ENCODE results near the gene RAB3GAP2. TPM values are rescaled to one million over a fixed set of nuclear protein-coding genes. Genes with fewer than 3 reads are reported as not detected.

RAB3GAP2 gene
- total RNA-seq, 1 experiment from 2014 or later = 32.4 TPM

- no peaks in the 10 kb centered on the region for H3K36me3 ChIP-seq (replicated peaks; ENCODE audit: control insufficient read depth, insufficient read depth, low read length)
- H3K27me3 ChIP-seq (ENCODE audit: control insufficient read depth, insufficient read depth, low read length) = no peaks in the 10 kb centered on the region
- no peak overlapping the region for H3K4me3 ChIP-seq (ENCODE audit: insufficient read depth, low read depth, low read length)
- peak; percentile 2 for DNase-seq
Observed at GRCh38 chr1:220300442-220301121, 28.3 kb upstream of the RAB3GAP2 start.

GRCh38 chr1:220299337-220299736, 27.1 kb upstream of the RAB3GAP2 start:
- Histone ChIP-seq H3K4me3 (ENCODE audit: insufficient read depth, low read depth, low read length) (no peak overlapping the region), H3K27me3 (ENCODE audit: control insufficient read depth, insufficient read depth, low read length) (no peaks in the 10 kb centered on the region), H3K36me3 (replicated peaks; ENCODE audit: control insufficient read depth, insufficient read depth, low read length) (no peaks in the 10 kb centered on the region)
- DNase-seq = no peak

GRCh38 chr1:220298470-220299205, 26.4 kb upstream of the RAB3GAP2 start:
- no peaks in the 10 kb centered on the region for H3K36me3 ChIP-seq (replicated peaks; ENCODE audit: control insufficient read depth, insufficient read depth, low read length)
- DNase-seq = no peak
- no peak overlapping the region for H3K4me3 ChIP-seq (ENCODE audit: insufficient read depth, low read depth, low read length)
- no peaks in the 10 kb centered on the region for H3K27me3 ChIP-seq (ENCODE audit: control insufficient read depth, insufficient read depth, low read length)

GRCh38 chr1:220296981-220297380, 24.7 kb upstream of the RAB3GAP2 start:
- no peak for DNase-seq
- H3K27me3 ChIP-seq (ENCODE audit: control insufficient read depth, insufficient read depth, low read length) = no peaks in the 10 kb centered on the region
- no peak overlapping the region for H3K4me3 ChIP-seq (ENCODE audit: insufficient read depth, low read depth, low read length)
- H3K36me3 ChIP-seq (replicated peaks; ENCODE audit: control insufficient read depth, insufficient read depth, low read length) = no peaks in the 10 kb centered on the region

- DNase-seq = no peak
- no peak overlapping the region for H3K4me3 ChIP-seq (ENCODE audit: insufficient read depth, low read depth, low read length)
- H3K27me3 ChIP-seq (ENCODE audit: control insufficient read depth, insufficient read depth, low read length) = no peaks in the 10 kb centered on the region
- no peaks in the 10 kb centered on the region for H3K36me3 ChIP-seq (replicated peaks; ENCODE audit: control insufficient read depth, insufficient read depth, low read length)
Observed at GRCh38 chr1:220294846-220295301, 22.6 kb upstream of the RAB3GAP2 start.

GRCh38 chr1:220291580-220291979, 19.3 kb upstream of the RAB3GAP2 start:
- Histone ChIP-seq H3K4me3 (ENCODE audit: insufficient read depth, low read depth, low read length) (no peak overlapping the region), H3K27me3 (ENCODE audit: control insufficient read depth, insufficient read depth, low read length) (no peaks in the 10 kb centered on the region), H3K36me3 (replicated peaks; ENCODE audit: control insufficient read depth, insufficient read depth, low read length) (no peaks in the 10 kb centered on the region)
- no peak for DNase-seq

- Histone ChIP-seq H3K4me3 (ENCODE audit: insufficient read depth, low read depth, low read length) (no peak overlapping the region), H3K36me3 (replicated peaks; ENCODE audit: control insufficient read depth, insufficient read depth, low read length) (no peaks in the 10 kb centered on the region), H3K27me3 (ENCODE audit: control insufficient read depth, insufficient read depth, low read length) (no peaks in the 10 kb centered on the region)
- DNase-seq = no peak
Observed at GRCh38 chr1:220290140-220290761, 18.0 kb upstream of the RAB3GAP2 start.

- no peak overlapping the region for H3K4me3 ChIP-seq (ENCODE audit: insufficient read depth, low read depth, low read length)
- no peaks in the 10 kb centered on the region for H3K36me3 ChIP-seq (replicated peaks; ENCODE audit: control insufficient read depth, insufficient read depth, low read length)
- no peaks in the 10 kb centered on the region for H3K27me3 ChIP-seq (ENCODE audit: control insufficient read depth, insufficient read depth, low read length)
- no peak for DNase-seq
Observed at GRCh38 chr1:220287129-220287528, 14.9 kb upstream of the RAB3GAP2 start.

GRCh38 chr1:220283625-220284024, 11.4 kb upstream of the RAB3GAP2 start:
- no peak for DNase-seq
- Histone ChIP-seq H3K27me3 (ENCODE audit: control insufficient read depth, insufficient read depth, low read length) (no peaks in the 10 kb centered on the region), H3K36me3 (replicated peaks; ENCODE audit: control insufficient read depth, insufficient read depth, low read length) (no peaks in the 10 kb centered on the region), H3K4me3 (ENCODE audit: insufficient read depth, low read depth, low read length) (no peak overlapping the region)

- Histone ChIP-seq H3K36me3 (replicated peaks; ENCODE audit: control insufficient read depth, insufficient read depth, low read length) (no peaks in the 10 kb centered on the region), H3K27me3 (ENCODE audit: control insufficient read depth, insufficient read depth, low read length) (no peaks in the 10 kb centered on the region), H3K4me3 (ENCODE audit: insufficient read depth, low read depth, low read length) (no peak overlapping the region)
- peak; percentile 5 for DNase-seq
Observed at GRCh38 chr1:220281159-220281574, 8.9 kb upstream of the RAB3GAP2 start.

- H3K27me3 ChIP-seq (ENCODE audit: control insufficient read depth, insufficient read depth, low read length) = no peaks in the 10 kb centered on the region
- H3K4me3 ChIP-seq (ENCODE audit: insufficient read depth, low read depth, low read length) = no peak overlapping the region
- no peaks in the 10 kb centered on the region for H3K36me3 ChIP-seq (replicated peaks; ENCODE audit: control insufficient read depth, insufficient read depth, low read length)
- no peak for DNase-seq
Observed at GRCh38 chr1:220280249-220280648, 8.0 kb upstream of the RAB3GAP2 start.

GRCh38 chr1:220278991-220279390, 6.7 kb upstream of the RAB3GAP2 start:
- H3K27me3 ChIP-seq (ENCODE audit: control insufficient read depth, insufficient read depth, low read length) = no peaks in the 10 kb centered on the region
- no peak for DNase-seq
- no peaks in the 10 kb centered on the region for H3K36me3 ChIP-seq (replicated peaks; ENCODE audit: control insufficient read depth, insufficient read depth, low read length)
- H3K4me3 ChIP-seq (ENCODE audit: insufficient read depth, low read depth, low read length) = no peak overlapping the region

GRCh38 chr1:220275430-220275829, 3.2 kb upstream of the RAB3GAP2 start:
- Histone ChIP-seq H3K36me3 (replicated peaks; ENCODE audit: control insufficient read depth, insufficient read depth, low read length) (no peaks in the 10 kb centered on the region), H3K27me3 (ENCODE audit: control insufficient read depth, insufficient read depth, low read length) (no peaks in the 10 kb centered on the region), H3K4me3 (ENCODE audit: insufficient read depth, low read depth, low read length) (no peak overlapping the region)
- DNase-seq = no peak

- Histone ChIP-seq H3K27me3 (ENCODE audit: control insufficient read depth, insufficient read depth, low read length) (no peaks in the 10 kb centered on the region), H3K4me3 (ENCODE audit: insufficient read depth, low read depth, low read length) (no peak overlapping the region), H3K36me3 (replicated peaks; ENCODE audit: control insufficient read depth, insufficient read depth, low read length) (no peaks in the 10 kb centered on the region)
- peak; percentile 5 for DNase-seq
Observed at GRCh38 chr1:220274251-220274855, 2.1 kb upstream of the RAB3GAP2 start.

- no peaks in the 10 kb centered on the region for H3K27me3 ChIP-seq (ENCODE audit: control insufficient read depth, insufficient read depth, low read length)
- DNase-seq = no peak
- peaks cover 2% of the 10 kb centered on the region; the same call in 1 of the 2 replicates for H3K36me3 ChIP-seq (replicated peaks; ENCODE audit: control insufficient read depth, insufficient read depth, low read length)
- peak overlapping the region; percentile 98 for H3K4me3 ChIP-seq (ENCODE audit: insufficient read depth, low read depth, low read length)
Observed at GRCh38 chr1:220272841-220273090, 513 bp upstream of the RAB3GAP2 start.
